Hepatocyte (in vitro differentiated cells): ENCODE measurements around the gene POLE2. TPM values are rescaled to one million over a fixed set of nuclear protein-coding genes. Genes with fewer than 3 reads are reported as not detected.
A peak's percentile ranks its signal among the peaks of the same experiment; 100 is the strongest.

ENCODE experiments used
- DNase-seq: peaks from one replicate; pipeline ENCODE4 v3.0.0-alpha.2; 2016; ENCODE audit warnings: low spot score
- H2AFZ ChIP-seq: fragments of 200-600 bp; sonication (generic); 2 replicates; pipeline ENCODE4 v1.6.0; 2016; ENCODE audit warnings: antibody characterized with exemption, mild to moderate bottlenecking
- H3K27ac ChIP-seq: fragments of 200-600 bp; sonication (generic); 2 replicates; pipeline ENCODE4 v1.5.1; 2016; ENCODE audit warnings: mild to moderate bottlenecking
- H3K27me3 ChIP-seq: fragments of 200-600 bp; sonication (generic); 2 replicates; pipeline ENCODE4 v1.6.1; 2016
- H3K36me3 ChIP-seq: fragments of 200-600 bp; sonication (generic); replicated peaks from 2 replicates; pipeline ENCODE4 v1.5.1; 2016; ENCODE audit warnings: low read depth; ENCODE audit not compliant: insufficient read depth
- H3K4me1 ChIP-seq: fragments of 200-600 bp; sonication (generic); 2 replicates; pipeline ENCODE4 v1.5.1; 2016; ENCODE audit warnings: mild to moderate bottlenecking, moderate library complexity; ENCODE audit not compliant: insufficient read depth
- H3K4me2 ChIP-seq: fragments of 200-600 bp; sonication (generic); 2 replicates; pipeline ENCODE4 v1.6.0; 2016
- H3K4me3 ChIP-seq: fragments of 200-600 bp; sonication (generic); 2 replicates; pipeline ENCODE4 v1.5.1; 2016; ENCODE audit warnings: mild to moderate bottlenecking
- H3K79me2 ChIP-seq: fragments of 200-600 bp; sonication (generic); 2 replicates; pipeline ENCODE4 v1.6.0; 2017; ENCODE audit warnings: mild to moderate bottlenecking
- H3K9me2 ChIP-seq: fragments of 200-600 bp; sonication (generic); replicated peaks from 2 replicates; pipeline ENCODE4 v1.6.0; 2017; ENCODE audit warnings: mild to moderate bottlenecking; ENCODE audit not compliant: insufficient read depth
- H3K9me3 ChIP-seq: fragments of 200-600 bp; sonication (generic); 2 replicates; pipeline ENCODE4 v1.5.1; 2016; ENCODE audit warnings: low read depth, mild to moderate bottlenecking
- H4K20me1 ChIP-seq: fragments of 200-600 bp; sonication (generic); 2 replicates; pipeline ENCODE4 v1.6.0; 2016; ENCODE audit warnings: mild to moderate bottlenecking; ENCODE audit not compliant: insufficient read depth, poor library complexity, severe bottlenecking
- CTCF ChIP-seq: fragments of 200-600 bp; sonication (generic); IDR thresholded peaks from 2 replicates; pipeline ENCODE4 v1.5.1; 2016; ENCODE audit warnings: antibody characterized with exemption, mild to moderate bottlenecking; ENCODE audit not compliant: poor library complexity
- EZH2 ChIP-seq: fragments of 200-600 bp; sonication (generic); IDR thresholded peaks from 2 replicates; pipeline ENCODE4 v1.6.1; 2016; ENCODE audit warnings: antibody characterized with exemption, mild to moderate bottlenecking, borderline replicate concordance
- EZH2phosphoT487 ChIP-seq: fragments of 200-600 bp; sonication (generic); IDR thresholded peaks from one replicate; pipeline ENCODE4 v1.6.1; 2018; ENCODE audit warnings: antibody characterized with exemption, mild to moderate bottlenecking, low read depth, moderate library complexity; ENCODE audit not compliant: unreplicated experiment, severe bottlenecking
- WGBS: methylation state at CpG from one replicate; pipeline ENCODE4 v1.1.6; 2016; ENCODE audit warnings: low lambda C conversion rate; ENCODE audit errors: missing lambda C conversion rate; 5-methylcytosine and 5-hydroxymethylcytosine counted together
- polyA plus RNA-seq: library from polyadenylated mRNA; unstranded; fragments of >200 nt; fragmentation: Nextera tagmentation; extraction: Ambion mirVana; gene quantifications from 2 replicates; pipeline ENCODE4 v1.2.1, GENCODE V29; 2016
- total RNA-seq: library from RNA; depleted of rRNA; stranded (reverse); fragments of >200 nt; gene quantifications from 2 replicates; pipeline ENCODE4 v1.2.3, GENCODE V29; 2014

Gene POLE2
- total and polyA plus RNA-seq, 2 experiments from 2014 or later, result 3.9 to 7.6 TPM

DNA sequence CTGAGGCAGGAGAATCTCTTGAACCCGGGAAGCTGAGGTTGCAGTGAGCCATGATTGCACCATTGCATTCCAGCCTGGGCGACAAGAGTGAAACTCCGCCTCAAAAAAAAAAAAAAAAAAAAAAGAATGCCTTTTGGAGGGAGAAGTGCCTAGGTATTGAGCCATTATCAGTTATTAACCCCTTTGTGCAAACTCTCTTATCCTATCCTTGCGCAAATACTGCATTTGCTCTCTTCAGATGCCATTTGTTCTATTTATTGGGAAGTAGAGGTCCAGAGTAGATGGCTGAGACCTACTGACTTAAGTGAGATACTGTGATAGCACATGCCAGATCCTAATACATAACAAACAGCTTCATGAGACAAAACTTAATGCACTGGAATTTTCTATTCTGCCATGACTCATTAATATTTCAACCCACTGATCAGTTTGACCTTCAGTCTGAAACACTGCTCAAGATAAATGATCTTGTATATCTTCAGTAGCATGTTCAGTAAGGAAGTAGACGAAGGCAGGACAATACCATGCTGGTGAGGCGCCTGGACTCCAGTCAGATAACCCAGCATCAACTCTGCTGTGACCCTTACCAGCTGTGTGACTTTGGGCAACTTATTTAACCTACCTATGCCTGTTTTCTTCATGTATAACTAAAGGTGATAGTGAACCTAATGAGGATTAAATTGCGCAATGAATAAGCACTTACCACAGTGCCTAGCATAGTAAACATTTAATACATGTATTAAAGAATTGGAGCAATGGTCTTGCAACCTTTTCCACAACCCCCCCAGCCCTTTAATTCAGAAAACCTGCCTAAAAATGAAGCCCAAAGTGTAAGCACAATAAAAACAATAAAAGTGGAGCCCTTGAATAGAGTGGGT, 47.2 kb downstream of the POLE2 start:
- Histone ChIP-seq H3K27me3 (no peaks in the 10 kb centered on the region), H3K79me2 (peaks cover 67% of the 10 kb centered on the region), H4K20me1 (no peaks in the 10 kb centered on the region), H3K4me3 (no peak overlapping the region), H2AFZ (no peak overlapping the region), H3K9me2 (no peaks in the 10 kb centered on the region), H3K4me1 (peaks cover 38% of the 10 kb centered on the region), H3K4me2 (peak overlapping the region; percentile 61), H3K36me3 (no peaks in the 10 kb centered on the region), H3K9me3 (no peaks in the 10 kb centered on the region), H3K27ac (peak overlapping the region; percentile 63)
- TF ChIP-seq CTCF (no peak), EZH2phosphoT487 (no peak), EZH2 (no peak)
- no peak for DNase-seq
- 76% methylated on average over 7 of the region's 7 CpGs for WGBS

DNA sequence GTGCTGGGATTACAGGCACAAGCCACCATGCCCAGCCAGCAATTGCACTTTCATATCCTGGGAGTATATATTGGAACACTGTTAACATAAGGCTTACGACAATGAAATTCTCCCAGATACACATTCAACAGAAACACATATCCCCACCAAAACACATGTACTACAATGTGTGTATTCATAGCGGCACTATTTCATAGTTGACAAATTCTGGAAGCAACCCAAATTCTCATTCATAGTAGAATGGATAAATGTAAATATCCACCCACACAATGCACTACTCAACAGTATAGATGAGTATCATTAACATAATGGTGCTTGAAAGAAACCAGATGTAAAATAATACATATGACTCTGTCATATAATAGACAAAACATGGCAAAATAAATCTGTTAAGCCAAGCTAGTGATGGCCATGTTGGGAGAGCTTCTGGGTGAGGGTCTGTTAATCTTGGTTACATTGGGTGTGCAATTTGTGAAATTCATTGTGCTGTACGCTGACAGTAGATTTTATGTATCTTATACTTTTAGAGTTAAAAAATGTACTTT, 50.4 kb downstream of the POLE2 start:
- Histone ChIP-seq H3K9me3 (no peaks in the 10 kb centered on the region), H3K4me3 (no peak overlapping the region), H4K20me1 (no peaks in the 10 kb centered on the region), H3K27ac (no peak overlapping the region), H3K4me2 (no peak overlapping the region), H2AFZ (no peak overlapping the region), H3K4me1 (peaks cover 30% of the 10 kb centered on the region), H3K27me3 (no peaks in the 10 kb centered on the region), H3K36me3 (no peaks in the 10 kb centered on the region), H3K79me2 (peaks cover 55% of the 10 kb centered on the region), H3K9me2 (no peaks in the 10 kb centered on the region)
- no peak for DNase-seq
- no peak for TF ChIP-seq EZH2
- TF ChIP-seq EZH2phosphoT487, result no peak
- TF ChIP-seq CTCF, result no peak
- 99% methylated on average over 3 of the region's 3 CpGs for whole genome bisulfite sequencing

DNA sequence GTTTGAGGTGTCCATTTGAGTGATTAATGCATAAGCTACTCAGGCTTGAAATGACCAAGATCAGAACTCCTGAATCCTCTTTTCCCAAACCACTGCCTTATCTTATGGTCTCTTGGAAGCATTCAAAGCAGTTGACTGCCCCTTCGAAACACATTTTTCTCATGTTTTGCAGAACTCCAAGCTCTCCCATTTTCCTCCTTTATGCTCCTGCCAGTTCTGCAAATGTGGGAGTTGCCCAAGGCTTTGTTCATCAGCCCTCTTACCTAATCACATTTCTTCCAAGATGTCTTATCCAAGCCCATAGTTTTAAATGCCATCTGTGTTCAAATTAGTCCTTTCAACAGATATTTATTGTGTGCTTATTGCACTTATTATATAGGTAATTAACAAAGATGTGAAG, 51.1 kb downstream of the POLE2 start:
- Histone ChIP-seq H3K36me3 (no peaks in the 10 kb centered on the region), H3K9me2 (no peaks in the 10 kb centered on the region), H3K9me3 (no peaks in the 10 kb centered on the region), H3K4me2 (peak overlapping the region; percentile 97), H4K20me1 (peaks cover 3% of the 10 kb centered on the region), H3K4me3 (no peak overlapping the region), H3K27me3 (no peaks in the 10 kb centered on the region), H2AFZ (no peak overlapping the region), H3K79me2 (peaks cover 62% of the 10 kb centered on the region), H3K27ac (no peak overlapping the region), H3K4me1 (peaks cover 24% of the 10 kb centered on the region)
- no peak for DNase-seq
- 94% methylated on average over 1 of the region's 1 CpG for WGBS
- TF ChIP-seq EZH2phosphoT487, result no peak
- no peak for TF ChIP-seq CTCF
- no peak for TF ChIP-seq EZH2
